Ascending aorta (tissue), 2 donors: ENCODE measurements around the gene ARID3A. TPM values are rescaled to one million over a fixed set of nuclear protein-coding genes. Genes with fewer than 3 reads are reported as not detected.

Experiments
- DNase-seq, 2 donors: peaks; one replicate each; pipeline ENCODE4 v3.0.0-alpha.2; 2019; ENCODE audit warnings: low spot score in 2 of 2
- H3K27ac ChIP-seq, 2 donors: fragments of 200-600 bp; sonication (generic); one replicate each; pipeline ENCODE4 v1.5.1; 2016 to 2017; ENCODE audit warnings: mild to moderate bottlenecking in 1 of 2
- H3K27me3 ChIP-seq: fragments of 200-600 bp; sonication (generic); one replicate; pipeline ENCODE4 v1.5.1; 2017
- H3K36me3 ChIP-seq, 2 donors: fragments of 200-600 bp; sonication (generic); one replicate each; pipeline ENCODE4 v1.5.1; 2016
- H3K4me1 ChIP-seq, 2 donors: fragments of 200-600 bp; sonication (generic); one replicate each; pipeline ENCODE4 v1.5.1; 2016 to 2017; ENCODE audit warnings: mild to moderate bottlenecking in 1 of 2
- H3K4me3 ChIP-seq, 2 donors: fragments of 200-600 bp; sonication (generic); one replicate each; pipeline ENCODE4 v1.5.1; 2016 to 2017; ENCODE audit warnings: mild to moderate bottlenecking in 1 of 2
- H3K9me3 ChIP-seq, 2 donors: fragments of 200-600 bp; sonication (generic); one replicate each; pipeline ENCODE4 v1.5.1; 2016
- intact Hi-C: fragments of 100-400 bp; cut with DNase I; formaldehyde crosslinking; loops from one replicate; pipeline ENCODE4 v1.15.1; 2023
- total RNA-seq: library from RNA; depleted of rRNA; stranded (reverse); fragments of >200 nt; gene quantifications from one replicate; pipeline ENCODE4 v1.1.0, GENCODE V29; 2016
- TF ChIP-seq, protein P1 (sequence below), 3 experiments: fragments of 200-600 bp in 2 of 3; fragments of 450-650 bp in 1 of 3; sonication (generic) in 2 of 3; IDR thresholded peaks; one replicate each; pipeline ENCODE4 v1.5.1; 2016 to 2019; ENCODE audit warnings: antibody characterized with exemption in 3 of 3, mild to moderate bottlenecking in 1 of 3, moderate library complexity in 1 of 3

ARID3A gene
- total RNA-seq, 1 donor from 2014 or later: 55.3 TPM

DNA sequence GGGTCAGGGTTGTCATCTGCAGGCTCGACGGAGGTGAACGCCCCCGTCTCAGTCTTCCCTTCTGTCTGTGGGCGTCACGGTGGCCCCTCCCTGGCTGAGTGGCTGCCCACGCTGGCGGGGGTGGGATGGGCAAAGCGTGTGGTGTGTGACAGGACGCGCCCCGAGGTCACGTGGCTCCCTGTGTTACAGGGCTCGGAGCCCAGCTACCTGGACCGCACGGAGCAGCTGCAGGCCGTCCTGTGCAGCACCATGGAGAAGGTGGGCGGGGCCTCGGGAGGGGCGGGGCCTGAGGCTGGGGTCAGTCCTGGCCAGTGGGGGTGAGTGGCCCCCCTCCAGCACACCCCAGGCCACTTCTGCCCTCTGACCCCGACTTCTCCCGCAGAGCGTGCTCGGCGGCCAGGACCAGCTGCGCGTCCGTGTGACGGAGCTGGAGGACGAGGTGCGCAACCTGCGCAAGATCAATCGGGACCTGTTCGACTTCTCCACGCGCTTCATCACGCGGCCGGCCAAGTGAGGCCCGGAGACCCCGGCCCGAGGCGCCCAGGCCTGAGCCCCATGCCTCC is 68.1 kb downstream of the ARID3A start:
- Histone ChIP-seq H3K36me3 (peaks cover 20 to 54% of the 10 kb centered on the region in 2 donors), H3K27me3 (peaks cover 11% of the 10 kb centered on the region), H3K9me3 (no peaks in the 10 kb centered on the region), H3K27ac (no peak overlapping the region), H3K4me1 (peaks cover 0 to 4% of the 10 kb centered on the region in 2 donors), H3K4me3 (no peak overlapping the region)
- DNase-seq: no peak
- TF ChIP-seq, protein P1, sequence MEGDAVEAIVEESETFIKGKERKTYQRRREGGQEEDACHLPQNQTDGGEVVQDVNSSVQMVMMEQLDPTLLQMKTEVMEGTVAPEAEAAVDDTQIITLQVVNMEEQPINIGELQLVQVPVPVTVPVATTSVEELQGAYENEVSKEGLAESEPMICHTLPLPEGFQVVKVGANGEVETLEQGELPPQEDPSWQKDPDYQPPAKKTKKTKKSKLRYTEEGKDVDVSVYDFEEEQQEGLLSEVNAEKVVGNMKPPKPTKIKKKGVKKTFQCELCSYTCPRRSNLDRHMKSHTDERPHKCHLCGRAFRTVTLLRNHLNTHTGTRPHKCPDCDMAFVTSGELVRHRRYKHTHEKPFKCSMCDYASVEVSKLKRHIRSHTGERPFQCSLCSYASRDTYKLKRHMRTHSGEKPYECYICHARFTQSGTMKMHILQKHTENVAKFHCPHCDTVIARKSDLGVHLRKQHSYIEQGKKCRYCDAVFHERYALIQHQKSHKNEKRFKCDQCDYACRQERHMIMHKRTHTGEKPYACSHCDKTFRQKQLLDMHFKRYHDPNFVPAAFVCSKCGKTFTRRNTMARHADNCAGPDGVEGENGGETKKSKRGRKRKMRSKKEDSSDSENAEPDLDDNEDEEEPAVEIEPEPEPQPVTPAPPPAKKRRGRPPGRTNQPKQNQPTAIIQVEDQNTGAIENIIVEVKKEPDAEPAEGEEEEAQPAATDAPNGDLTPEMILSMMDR (IDR thresholded peaks at IDR 0.05): no peak
- intact Hi-C loops: no loop called here

DNA sequence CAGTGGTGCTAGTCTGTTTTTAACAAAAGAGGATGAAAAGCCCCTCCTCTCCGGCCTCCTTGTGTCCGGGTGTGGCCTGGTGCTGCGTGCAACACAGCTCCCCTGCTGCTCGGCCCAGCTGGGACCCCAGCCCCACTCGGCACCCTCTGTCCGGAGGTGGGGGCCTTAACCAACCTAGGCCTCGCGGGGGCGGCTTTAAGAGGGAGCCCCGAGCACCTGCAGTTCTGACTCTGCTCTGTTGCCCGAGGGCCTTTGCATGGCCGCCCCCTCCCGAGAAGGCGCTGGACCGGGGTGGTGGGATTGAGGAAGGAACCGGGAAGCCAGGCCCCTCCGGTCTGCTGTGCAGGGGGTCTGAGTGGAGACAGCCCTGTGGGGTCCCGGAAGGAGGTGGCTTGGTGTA is 68.7 kb downstream of the ARID3A start:
- peaks cover 0 to 4% of the 10 kb centered on the region in 2 donors for H3K4me1 ChIP-seq
- H3K9me3 ChIP-seq: no peaks in the 10 kb centered on the region
- H3K36me3 ChIP-seq: peaks cover 16 to 49% of the 10 kb centered on the region in 2 donors
- intact Hi-C loops: no loop called here
- H3K4me3 ChIP-seq: no peak overlapping the region
- TF ChIP-seq, protein P1 (IDR thresholded peaks at IDR 0.05): no peak
- peaks cover 11% of the 10 kb centered on the region for H3K27me3 ChIP-seq
- DNase-seq: no peak
- H3K27ac ChIP-seq: no peak overlapping the region

DNA sequence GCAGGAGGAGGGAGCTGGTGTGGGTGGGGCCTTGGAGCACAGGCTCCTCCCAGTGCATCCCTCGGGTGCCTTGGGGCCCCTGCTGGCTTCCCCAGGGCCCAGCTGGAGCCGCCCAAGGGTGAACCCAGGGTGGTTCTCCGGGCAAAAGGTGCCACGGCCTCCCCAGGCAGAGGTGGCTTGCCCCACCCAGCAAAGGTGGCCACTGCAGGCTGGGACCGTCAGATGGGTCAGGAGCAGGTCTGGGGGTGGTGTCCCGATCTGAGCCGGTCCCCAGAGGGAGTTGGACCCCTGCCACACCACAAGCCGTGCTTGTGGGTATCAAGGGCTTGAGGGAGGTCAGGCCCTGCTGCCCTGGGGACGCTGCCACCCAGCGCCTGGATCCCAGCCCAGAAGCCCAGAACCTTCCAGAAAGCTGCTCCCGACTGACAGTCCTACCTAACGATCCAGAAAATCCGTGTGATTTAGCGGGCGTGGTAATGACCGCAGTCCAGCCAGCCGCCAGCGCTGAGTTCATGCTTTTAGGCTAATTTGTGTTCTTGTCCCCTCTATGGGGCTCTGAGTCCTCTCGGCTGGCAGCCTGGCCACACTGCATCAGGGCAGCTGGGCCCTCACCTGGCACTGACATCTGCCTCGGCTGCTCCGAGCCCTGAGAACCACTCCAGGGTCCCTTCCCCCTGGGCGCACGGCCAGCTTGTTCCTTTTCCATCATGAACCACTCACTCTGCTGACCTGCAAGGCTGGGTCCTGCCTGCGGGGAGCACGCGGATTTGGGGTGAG is 69.4 kb downstream of the ARID3A start:
- intact Hi-C loops: no loop called here
- peaks cover 11% of the 10 kb centered on the region for H3K27me3 ChIP-seq

DNA sequence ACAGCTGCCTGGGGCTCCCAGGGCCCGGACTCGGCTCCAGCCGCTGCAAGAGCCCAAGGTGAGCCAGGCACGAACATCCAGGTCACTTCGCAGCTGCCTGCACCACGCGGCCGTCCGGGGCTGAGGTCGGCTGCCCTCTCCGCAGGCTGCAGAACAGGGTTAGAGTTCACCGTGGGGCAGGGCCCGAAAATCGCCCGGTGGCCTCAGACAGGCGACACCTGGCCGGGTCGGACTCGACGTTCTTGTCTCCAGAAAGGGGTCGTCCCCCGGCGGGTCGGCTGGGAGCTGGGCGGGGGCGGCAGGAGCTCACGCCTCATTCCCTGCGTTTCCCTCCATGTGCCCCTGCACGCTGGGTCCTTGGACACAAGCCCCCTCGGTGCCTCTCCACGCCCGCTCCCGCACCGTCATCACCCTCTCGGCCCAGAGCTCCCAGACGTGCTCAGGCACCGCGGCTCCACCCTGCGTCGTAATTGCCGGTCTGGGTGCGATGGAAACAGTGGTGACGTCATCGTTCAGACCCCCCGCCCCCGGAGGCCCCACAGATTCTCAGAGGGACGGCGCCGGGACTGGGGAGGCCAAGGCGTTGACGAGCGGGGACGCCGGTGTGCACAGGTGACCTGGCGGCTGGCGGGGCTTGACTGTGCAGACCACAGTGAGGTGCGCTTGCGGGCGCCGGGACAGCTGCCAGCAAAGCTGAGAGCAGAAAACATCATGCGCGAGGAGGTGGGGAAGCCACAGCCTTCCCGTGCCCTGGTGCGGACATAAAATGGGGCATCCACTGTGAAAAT is 70.4 kb downstream of the ARID3A start:
- Histone ChIP-seq H3K27me3 (peaks cover 11% of the 10 kb centered on the region), H3K4me3 (no peak overlapping the region), H3K9me3 (no peaks in the 10 kb centered on the region), H3K27ac (no peak overlapping the region), H3K36me3 (peaks cover 7 to 32% of the 10 kb centered on the region in 2 donors), H3K4me1 (peaks cover 0 to 9% of the 10 kb centered on the region in 2 donors)
- intact Hi-C loops: no loop called here
- TF ChIP-seq, protein P1 (IDR thresholded peaks at IDR 0.05): no peak
- no peak for DNase-seq

More for the DNA sequence above, 69.4 kb downstream of the ARID3A start:
- H3K27ac ChIP-seq: no peak overlapping the region
- peaks cover 13 to 42% of the 10 kb centered on the region in 2 donors for H3K36me3 ChIP-seq
- TF ChIP-seq, protein P1 (IDR thresholded peaks at IDR 0.05): no peak
- no peak for DNase-seq
- no peaks in the 10 kb centered on the region for H3K9me3 ChIP-seq
- H3K4me3 ChIP-seq: no peak overlapping the region
- peaks cover 0 to 4% of the 10 kb centered on the region in 2 donors for H3K4me1 ChIP-seq

DNA sequence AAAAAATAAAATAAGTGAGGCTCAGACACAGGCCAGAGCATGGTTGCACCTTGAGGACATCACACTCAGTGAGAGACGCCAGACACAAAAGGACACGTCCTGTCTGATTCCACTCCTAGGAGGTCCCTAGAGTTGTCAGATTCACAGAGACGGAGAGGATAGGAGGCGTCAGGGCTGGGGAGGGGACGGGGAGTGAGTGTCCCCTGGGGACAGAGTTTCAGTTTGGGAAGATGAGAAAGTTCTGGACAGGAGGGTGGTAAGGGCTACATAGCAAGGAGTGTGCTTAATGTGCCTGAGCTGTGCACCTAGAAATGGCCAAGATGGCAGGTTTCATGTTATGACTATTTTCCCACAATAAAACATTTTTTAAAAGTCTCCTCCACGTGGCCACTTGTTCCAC is 72.2 kb downstream of the ARID3A start:
- intact Hi-C loops: no loop called here

More for the DNA sequence above, 72.2 kb downstream of the ARID3A start:
- Histone ChIP-seq H3K36me3 (peaks cover 0 to 19% of the 10 kb centered on the region in 2 donors), H3K4me1 (peaks cover 0 to 14% of the 10 kb centered on the region in 2 donors), H3K9me3 (no peaks in the 10 kb centered on the region), H3K27ac (no peak overlapping the region), H3K4me3 (no peak overlapping the region), H3K27me3 (peaks cover 11% of the 10 kb centered on the region)
- no peak for DNase-seq
- TF ChIP-seq, protein P1 (IDR thresholded peaks at IDR 0.05): no peak
